Liver (tissue), 9 donors: ENCODE results near the gene PPHLN1. TPM values are rescaled to one million over a fixed set of nuclear protein-coding genes. Genes with fewer than 3 reads are reported as not detected.

ENCODE experiments used
- DNase-seq: peaks from one replicate; pipeline ENCODE4 v3.0.0-alpha.2; 2017; ENCODE audit warnings: low spot score
- H3K27ac ChIP-seq, 2 donors: one replicate each; pipeline ENCODE4 v1.7.0; 2013; ENCODE audit warnings: inconsistent platforms in 2 of 2, low read length in 2 of 2, control low read depth in 1 of 2, low read depth in 1 of 2, mild to moderate bottlenecking in 1 of 2
- H3K27me3 ChIP-seq, 4 donors: one replicate each; pipeline versions ENCODE4 v1.6.1 to v1.7.0; 2013; ENCODE audit warnings: low read length in 3 of 4, inconsistent platforms in 1 of 4, mild to moderate bottlenecking in 1 of 4, moderate library complexity in 1 of 4; ENCODE audit not compliant: control insufficient read depth in 4 of 4, insufficient read depth in 4 of 4
- H3K36me3 ChIP-seq, 4 donors: one replicate each; pipeline versions ENCODE4 v1.6.1 to v1.7.0; 2013; ENCODE audit warnings: low read length in 3 of 4, mild to moderate bottlenecking in 3 of 4, low read depth in 1 of 4, moderate library complexity in 1 of 4; ENCODE audit not compliant: control insufficient read depth in 4 of 4, insufficient read depth in 3 of 4
- H3K4me1 ChIP-seq, 4 donors: one replicate each; pipeline versions ENCODE4 v1.6.1 to v1.7.0; 2013; ENCODE audit warnings: low read length in 3 of 4, mild to moderate bottlenecking in 3 of 4, moderate library complexity in 1 of 4; ENCODE audit not compliant: control insufficient read depth in 4 of 4, insufficient read depth in 4 of 4
- H3K4me3 ChIP-seq, 3 donors: one replicate each; pipeline versions ENCODE4 v1.6.1 to v1.7.0; 2013; ENCODE audit warnings: low read length in 3 of 3, control low read depth in 1 of 3, low read depth in 1 of 3, mild to moderate bottlenecking in 1 of 3
- H3K9ac ChIP-seq, 2 donors: one replicate each; pipeline ENCODE4 v1.7.0; 2013; ENCODE audit warnings: low read length in 2 of 2, mild to moderate bottlenecking in 2 of 2, moderate library complexity in 2 of 2, control low read depth in 1 of 2, low read depth in 1 of 2
- H3K9me3 ChIP-seq, 4 donors: one replicate each; pipeline versions ENCODE4 v1.6.1 to v1.7.0; 2013; ENCODE audit warnings: low read length in 3 of 4; ENCODE audit not compliant: control insufficient read depth in 4 of 4
- ATF3 ChIP-seq: IDR thresholded peaks from 2 replicates; pipeline ENCODE4 v1.6.1; 2016; ENCODE audit warnings: antibody characterized with exemption
- EGR1 ChIP-seq, 2 donors: IDR thresholded peaks; 2 replicates each; pipeline ENCODE4 v1.6.1; 2016 to 2018; ENCODE audit warnings: antibody characterized with exemption in 2 of 2, low read depth in 2 of 2
- FOXA1 ChIP-seq: IDR thresholded peaks from 2 replicates; pipeline ENCODE4 v1.6.1; 2016; ENCODE audit warnings: antibody characterized with exemption
- FOXA2 ChIP-seq: IDR thresholded peaks from 2 replicates; pipeline ENCODE4 v1.6.1; 2016; ENCODE audit warnings: antibody characterized with exemption
- GABPA ChIP-seq, 2 donors: IDR thresholded peaks in 1 of 2; conservative IDR thresholded peaks in 1 of 2; 2 replicates each; pipeline ENCODE4 v1.6.1; 2016; ENCODE audit warnings: antibody characterized with exemption in 2 of 2, mild to moderate bottlenecking in 1 of 2, moderate library complexity in 1 of 2
- HNF4A ChIP-seq, 2 donors: conservative IDR thresholded peaks; 2 replicates each; pipeline ENCODE4 v1.6.1; 2016; ENCODE audit warnings: antibody characterized with exemption in 2 of 2, mild to moderate bottlenecking in 2 of 2
- HNF4G ChIP-seq: IDR thresholded peaks from 2 replicates; pipeline ENCODE4 v1.6.1; 2016; ENCODE audit warnings: antibody characterized with exemption
- JUND ChIP-seq, 2 donors: IDR thresholded peaks; 2 replicates each; pipeline ENCODE4 v1.6.1; 2016; ENCODE audit warnings: antibody characterized with exemption in 2 of 2
- NR2F2 ChIP-seq: IDR thresholded peaks from 2 replicates; pipeline ENCODE4 v1.6.1; 2016; ENCODE audit warnings: antibody characterized with exemption
- RAD21 ChIP-seq, 2 donors: IDR thresholded peaks; 2 replicates each; pipeline ENCODE4 v1.6.1; 2016; ENCODE audit warnings: antibody characterized with exemption in 2 of 2, mild to moderate bottlenecking in 2 of 2
- REST ChIP-seq: IDR thresholded peaks from 2 replicates; pipeline ENCODE4 v1.6.1; 2016; ENCODE audit warnings: antibody characterized with exemption, mild to moderate bottlenecking
- RXRA ChIP-seq, 2 donors: IDR thresholded peaks; 2 replicates each; pipeline ENCODE4 v1.6.1; 2017 to 2018; ENCODE audit warnings: antibody characterized with exemption in 2 of 2, mild to moderate bottlenecking in 1 of 2
- SP1 ChIP-seq: IDR thresholded peaks from 2 replicates; pipeline ENCODE4 v1.6.1; 2018; ENCODE audit warnings: antibody characterized with exemption, mild to moderate bottlenecking
- TAF1 ChIP-seq: conservative IDR thresholded peaks from 2 replicates; pipeline ENCODE4 v1.6.1; 2016; ENCODE audit warnings: antibody characterized with exemption, mild to moderate bottlenecking
- YY1 ChIP-seq: IDR thresholded peaks from 2 replicates; pipeline ENCODE4 v1.6.1; 2016; ENCODE audit warnings: antibody characterized with exemption, mild to moderate bottlenecking
- WGBS: extraction: QIAGEN DNeasy Blood & Tissue Kit; methylation state at CpG from one replicate; pipeline ENCODE4 v1.1.7; 2013; 5-methylcytosine and 5-hydroxymethylcytosine counted together
- polyA plus RNA-seq, 2 donors: library from polyadenylated mRNA; stranded (reverse) in 1 of 2; unstranded in 1 of 2; fragments of 200-250 nt in 1 of 2; fragments of >200 nt in 1 of 2; fragmentation: Nextera tagmentation in 1 of 2; extraction: Ambion mirVana in 1 of 2; gene quantifications; one replicate each; pipeline versions ENCODE4 v1.2.1 to v1.2.3, GENCODE V29; 2013 to 2015
- total RNA-seq, 2 donors: library from RNA; depleted of rRNA; stranded (reverse); fragments of >200 nt; gene quantifications; one replicate each; pipeline ENCODE4 v1.2.3, GENCODE V29; 2014
- TF ChIP-seq, protein P1 (sequence below): IDR thresholded peaks from 2 replicates; pipeline ENCODE4 v1.6.1; 2016; ENCODE audit warnings: antibody characterized with exemption
- TF ChIP-seq, protein P2 (sequence below): IDR thresholded peaks from 2 replicates; pipeline ENCODE4 v1.6.1; 2016; ENCODE audit warnings: antibody characterized with exemption
- donor health status: healthy.
- donor health status: healthy.
- donor health status: healthy.
- donor health status: healthy.
- donor health status: healthy.

The PPHLN1 gene
- total and polyA plus RNA-seq, 4 donors, result 11.6 to 40.3 (median 27.7) TPM

- Histone ChIP-seq H3K4me1 (no peaks in the 10 kb centered on the region), H3K9ac (no peak overlapping the region), H3K36me3 (peaks cover 0 to 7% (median under 1%) of the 10 kb centered on the region in 4 donors), H3K27me3 (no peaks in the 10 kb centered on the region), H3K4me3 (no peak overlapping the region), H3K9me3 (no peaks in the 10 kb centered on the region), H3K27ac (no peak overlapping the region)
- DNase-seq, result no peak
- TF ChIP-seq HNF4G (no peak), TAF1 (no peak), ATF3 (no peak), RAD21 (IDR thresholded peaks at IDR 0.05) (no peak), HNF4A (conservative IDR thresholded peaks at IDR 0.05) (no peak), YY1 (no peak), FOXA2 (no peak), EGR1 (IDR thresholded peaks at IDR 0.05; ENCODE audit: low read depth in 2 of 2) (no peak), RXRA (IDR thresholded peaks at IDR 0.05) (no peak), FOXA1 (no peak), JUND (IDR thresholded peaks at IDR 0.05) (no peak), GABPA (IDR thresholded peaks at IDR 0.05 in 1 of 2, conservative IDR thresholded peaks at IDR 0.05 in 1 of 2) (no peak), SP1 (no peak), REST (no peak), NR2F2 (no peak)
- TF ChIP-seq, protein P1, sequence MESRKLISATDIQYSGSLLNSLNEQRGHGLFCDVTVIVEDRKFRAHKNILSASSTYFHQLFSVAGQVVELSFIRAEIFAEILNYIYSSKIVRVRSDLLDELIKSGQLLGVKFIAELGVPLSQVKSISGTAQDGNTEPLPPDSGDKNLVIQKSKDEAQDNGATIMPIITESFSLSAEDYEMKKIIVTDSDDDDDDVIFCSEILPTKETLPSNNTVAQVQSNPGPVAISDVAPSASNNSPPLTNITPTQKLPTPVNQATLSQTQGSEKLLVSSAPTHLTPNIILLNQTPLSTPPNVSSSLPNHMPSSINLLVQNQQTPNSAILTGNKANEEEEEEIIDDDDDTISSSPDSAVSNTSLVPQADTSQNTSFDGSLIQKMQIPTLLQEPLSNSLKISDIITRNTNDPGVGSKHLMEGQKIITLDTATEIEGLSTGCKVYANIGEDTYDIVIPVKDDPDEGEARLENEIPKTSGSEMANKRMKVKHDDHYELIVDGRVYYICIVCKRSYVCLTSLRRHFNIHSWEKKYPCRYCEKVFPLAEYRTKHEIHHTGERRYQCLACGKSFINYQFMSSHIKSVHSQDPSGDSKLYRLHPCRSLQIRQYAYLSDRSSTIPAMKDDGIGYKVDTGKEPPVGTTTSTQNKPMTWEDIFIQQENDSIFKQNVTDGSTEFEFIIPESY, result no peak
- TF ChIP-seq, protein P2, sequence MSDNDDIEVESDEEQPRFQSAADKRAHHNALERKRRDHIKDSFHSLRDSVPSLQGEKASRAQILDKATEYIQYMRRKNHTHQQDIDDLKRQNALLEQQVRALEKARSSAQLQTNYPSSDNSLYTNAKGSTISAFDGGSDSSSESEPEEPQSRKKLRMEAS, result no peak
- 80% methylated on average over 2 of the region's 2 CpGs for WGBS
Measured at GRCh38 chr12:42450248-42450647, 124.3 kb downstream of the PPHLN1 start.

DNA sequence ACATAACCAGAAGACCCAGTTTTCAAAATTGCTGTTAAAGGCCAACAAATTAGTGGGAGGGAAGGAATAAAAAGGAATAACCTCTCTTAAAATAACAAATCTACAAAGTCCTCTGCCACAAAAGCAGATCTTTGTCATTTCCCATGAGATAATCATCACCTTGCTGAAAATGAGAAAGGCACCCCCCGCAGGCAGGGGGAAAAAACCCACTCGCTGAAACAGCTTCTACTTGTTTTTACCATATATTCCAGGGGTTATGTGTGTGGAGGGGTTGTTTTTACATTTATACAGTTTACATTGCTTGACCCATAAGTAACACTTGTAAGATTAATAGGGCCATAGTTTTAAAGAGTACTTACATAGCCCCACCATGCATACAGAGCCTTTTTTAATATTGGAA lies 132.6 kb downstream of the PPHLN1 start:
- WGBS, result 79% methylated on average over 2 of the region's 2 CpGs
- Histone ChIP-seq H3K4me3 (no peak overlapping the region), H3K27me3 (no peaks in the 10 kb centered on the region), H3K36me3 (no peaks in the 10 kb centered on the region), H3K9ac (no peak overlapping the region), H3K9me3 (no peaks in the 10 kb centered on the region), H3K4me1 (no peaks in the 10 kb centered on the region), H3K27ac (no peak overlapping the region)
- no peak for DNase-seq
- TF ChIP-seq TAF1 (no peak), JUND (IDR thresholded peaks at IDR 0.05) (no peak)
